Measurements from ENCODE around the gene TM9SF2.

GRCh38 chr13:99545979-99546378 is 44.7 kb downstream of the TM9SF2 start:
- TF ChIP-seq CTCF (conservative IDR thresholded peaks at IDR 0.05; ENCODE audit: low read depth, low read length) (no peak), MXI1 (IDR thresholded peaks at IDR 0.05; ENCODE audit: borderline replicate concordance, low read depth, low read length) (no peak), POLR2A (IDR thresholded peaks at IDR 0.05; ENCODE audit: low read depth, low read length) (no peak)
